Spinal cord (tissue), 10 donors: ENCODE measurements around the gene SEMA6A. TPM values are rescaled to one million over a fixed set of nuclear protein-coding genes. Genes with fewer than 3 reads are reported as not detected.

Experiments used
- DNase-seq, 6 donors: peaks; one replicate each; pipeline versions ENCODE4 v3.0.0 to v3.0.0-alpha.2; 2013 to 2015; ENCODE audit warnings: low spot score in 6 of 6, low read depth in 4 of 6
- H3K27ac ChIP-seq: one replicate; pipeline ENCODE4 v1.5.1; 2013; ENCODE audit warnings: low read depth, low read length, control low read depth
- H3K27me3 ChIP-seq: one replicate; pipeline ENCODE4 v1.6.1; 2013; ENCODE audit warnings: low read length; ENCODE audit not compliant: control insufficient read depth, insufficient read depth
- H3K36me3 ChIP-seq: one replicate; pipeline ENCODE4 v1.6.1; 2013; ENCODE audit warnings: low read length; ENCODE audit not compliant: control insufficient read depth, insufficient read depth
- H3K4me1 ChIP-seq: one replicate; pipeline ENCODE4 v1.6.1; 2013; ENCODE audit warnings: low read length; ENCODE audit not compliant: control insufficient read depth, insufficient read depth
- H3K4me3 ChIP-seq: one replicate; pipeline ENCODE4 v1.5.1; 2013; ENCODE audit warnings: low read depth, low read length, control low read depth
- H3K9me3 ChIP-seq: one replicate; pipeline ENCODE4 v1.6.1; 2013; ENCODE audit warnings: low read length; ENCODE audit not compliant: control insufficient read depth, insufficient read depth
- WGBS: methylation state at CpG from one replicate; pipeline ENCODE4 v1.1.5; 2013; ENCODE audit warnings: missing lambda C conversion rate; ENCODE audit not compliant: insufficient coverage; 5-methylcytosine and 5-hydroxymethylcytosine counted together
- polyA plus RNA-seq, 2 donors: library from polyadenylated mRNA; unstranded; fragments of 120-200 nt; gene quantifications; one replicate each; pipeline ENCODE4 v1.2.1, GENCODE V29; 2013; ENCODE audit not compliant: insufficient read length in 2 of 2
- total RNA-seq, 2 donors: library from RNA; depleted of rRNA in 1 of 2; stranded (reverse); fragments of 120-200 nt in 1 of 2; fragments of >200 nt in 1 of 2; gene quantifications; one replicate each; pipeline versions ENCODE4 v1.2.3 to v1.2.4, GENCODE V29; 2013 to 2014
- donor health status: healthy.

Gene SEMA6A
- total and polyA plus RNA-seq, 4 donors, result 52.8 to 135 (median 98.0) TPM

GRCh38 chr5:116571568-116572349 is 2.9 kb downstream of the SEMA6A start:
- Histone ChIP-seq H3K4me1 (peaks cover 8% of the 10 kb centered on the region), H3K27ac (peak overlapping the region; percentile 88), H3K4me3 (peak overlapping the region; percentile 93), H3K27me3 (no peaks in the 10 kb centered on the region), H3K36me3 (no peaks in the 10 kb centered on the region), H3K9me3 (no peaks in the 10 kb centered on the region)
- DNase-seq, result peak in 2 of 6 donors; percentile 73 to 85
- 3% methylated on average over 14 of the region's 17 CpGs for WGBS

- Histone ChIP-seq H3K4me1 (peaks cover 8% of the 10 kb centered on the region), H3K27ac (no peak overlapping the region), H3K4me3 (peak overlapping the region; percentile 13), H3K36me3 (no peaks in the 10 kb centered on the region), H3K9me3 (no peaks in the 10 kb centered on the region), H3K27me3 (no peaks in the 10 kb centered on the region)
- no peak for DNase-seq
- no CpG with 5 or more reads among the region's 4 CpGs for WGBS
Observed at GRCh38 chr5:116569999-116570398, 4.6 kb downstream of the SEMA6A start.

- Histone ChIP-seq H3K27me3 (no peaks in the 10 kb centered on the region), H3K36me3 (no peaks in the 10 kb centered on the region), H3K9me3 (no peaks in the 10 kb centered on the region), H3K4me1 (peaks cover 13% of the 10 kb centered on the region), H3K4me3 (no peak overlapping the region), H3K27ac (no peak overlapping the region)
- WGBS, result no CpG with 5 or more reads among the region's 2 CpGs
- no peak for DNase-seq
Observed at GRCh38 chr5:116567106-116567505, 7.5 kb downstream of the SEMA6A start.

GRCh38 chr5:116566251-116566650 is 8.4 kb downstream of the SEMA6A start:
- H3K36me3 ChIP-seq, result no peaks in the 10 kb centered on the region
- no CpG with 5 or more reads among the region's 1 CpG for WGBS
- H3K4me1 ChIP-seq, result peaks cover 13% of the 10 kb centered on the region
- no peak overlapping the region for H3K4me3 ChIP-seq
- H3K9me3 ChIP-seq, result no peaks in the 10 kb centered on the region
- DNase-seq, result no peak
- H3K27me3 ChIP-seq, result no peaks in the 10 kb centered on the region
- no peak overlapping the region for H3K27ac ChIP-seq

GRCh38 chr5:116564756-116565490 is 9.7 kb downstream of the SEMA6A start:
- peak in 1 of 6 donors; percentile 71 for DNase-seq
- Histone ChIP-seq H3K4me3 (peak overlapping the region; percentile 10), H3K27me3 (no peaks in the 10 kb centered on the region), H3K27ac (peak overlapping the region; percentile 20), H3K36me3 (no peaks in the 10 kb centered on the region), H3K4me1 (peaks cover 14% of the 10 kb centered on the region), H3K9me3 (no peaks in the 10 kb centered on the region)
- 10% methylated on average over 3 of the region's 7 CpGs for WGBS

GRCh38 chr5:116564312-116564711 is 10.3 kb downstream of the SEMA6A start:
- Histone ChIP-seq H3K27ac (peak overlapping the region; percentile 20), H3K27me3 (no peaks in the 10 kb centered on the region), H3K36me3 (no peaks in the 10 kb centered on the region), H3K9me3 (no peaks in the 10 kb centered on the region), H3K4me3 (no peak overlapping the region), H3K4me1 (peaks cover 20% of the 10 kb centered on the region)
- WGBS, result 70% methylated on average over 2 of the region's 3 CpGs
- DNase-seq, result peak in 1 of 6 donors; percentile 32

- Histone ChIP-seq H3K27me3 (no peaks in the 10 kb centered on the region), H3K27ac (no peak overlapping the region), H3K4me1 (peaks cover 24% of the 10 kb centered on the region), H3K9me3 (no peaks in the 10 kb centered on the region), H3K4me3 (no peak overlapping the region), H3K36me3 (no peaks in the 10 kb centered on the region)
- DNase-seq, result peak in 1 of 6 donors; percentile 34
- WGBS, result no CpG with 5 or more reads among the region's 6 CpGs
Observed at GRCh38 chr5:116563736-116564308, 10.8 kb downstream of the SEMA6A start.

GRCh38 chr5:116562669-116563068 is 12.0 kb downstream of the SEMA6A start:
- WGBS, result no CpG with 5 or more reads among the region's 11 CpGs
- Histone ChIP-seq H3K27ac (peak overlapping the region; percentile 2), H3K27me3 (no peaks in the 10 kb centered on the region), H3K9me3 (no peaks in the 10 kb centered on the region), H3K4me3 (no peak overlapping the region), H3K4me1 (peaks cover 24% of the 10 kb centered on the region), H3K36me3 (no peaks in the 10 kb centered on the region)
- no peak for DNase-seq

- H3K27me3 ChIP-seq, result no peaks in the 10 kb centered on the region
- H3K9me3 ChIP-seq, result no peaks in the 10 kb centered on the region
- peaks cover 27% of the 10 kb centered on the region for H3K4me1 ChIP-seq
- WGBS, result no CpG with 5 or more reads among the region's 3 CpGs
- H3K4me3 ChIP-seq, result no peak overlapping the region
- no peak for DNase-seq
- H3K27ac ChIP-seq, result no peak overlapping the region
- H3K36me3 ChIP-seq, result no peaks in the 10 kb centered on the region
Observed at GRCh38 chr5:116561658-116562057, 13.0 kb downstream of the SEMA6A start.
